GM21526 (cell line): Measurements from ENCODE around the gene CXCL5.
"Not testable (repeated sequence)": the region's sequence is repeated elsewhere in the genome, so short reads cannot be mapped to it uniquely, and the experiment has no call there.

Source experiments
- ATAC-seq: cut with Tn5 transposase; IDR thresholded peaks from one replicate; pipeline ENCODE4 v1.9.1; 2021; ENCODE audit warnings: moderate library complexity; ENCODE audit not compliant: unreplicated experiment, low FRiP score

CXCL5 gene

GRCh38 chr4:74016068-74016467 lies 17.6 kb upstream of the CXCL5 start:
- no peak for ATAC-seq

GRCh38 chr4:74015126-74015780 lies 16.8 kb upstream of the CXCL5 start:
- no peak for ATAC-seq

GRCh38 chr4:74014332-74014731 lies 15.9 kb upstream of the CXCL5 start:
- ATAC-seq, result no peak

GRCh38 chr4:74013264-74013663 lies 14.8 kb upstream of the CXCL5 start:
- no peak for ATAC-seq

- ATAC-seq, result no peak
Measured at GRCh38 chr4:74012130-74012529, 13.7 kb upstream of the CXCL5 start.

DNA sequence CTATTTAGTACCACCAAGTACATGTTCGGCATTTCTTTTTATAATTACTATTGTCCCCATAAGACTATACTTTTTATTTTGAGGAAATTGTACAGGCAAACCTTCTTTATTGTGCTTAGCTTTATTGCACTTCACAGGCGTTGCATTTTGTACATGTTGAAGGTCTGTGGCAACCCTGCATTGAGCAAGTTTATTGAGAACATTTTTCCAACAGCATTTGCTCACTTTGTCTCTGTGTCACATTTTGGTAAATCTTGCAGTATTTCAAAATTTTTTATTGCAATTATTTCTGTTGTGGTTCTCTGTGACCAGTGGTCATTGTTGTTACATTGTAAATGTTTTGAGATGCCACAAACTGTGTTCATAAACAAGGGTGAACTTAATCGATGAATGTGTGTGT lies 10.8 kb upstream of the CXCL5 start:
- no peak for ATAC-seq

DNA sequence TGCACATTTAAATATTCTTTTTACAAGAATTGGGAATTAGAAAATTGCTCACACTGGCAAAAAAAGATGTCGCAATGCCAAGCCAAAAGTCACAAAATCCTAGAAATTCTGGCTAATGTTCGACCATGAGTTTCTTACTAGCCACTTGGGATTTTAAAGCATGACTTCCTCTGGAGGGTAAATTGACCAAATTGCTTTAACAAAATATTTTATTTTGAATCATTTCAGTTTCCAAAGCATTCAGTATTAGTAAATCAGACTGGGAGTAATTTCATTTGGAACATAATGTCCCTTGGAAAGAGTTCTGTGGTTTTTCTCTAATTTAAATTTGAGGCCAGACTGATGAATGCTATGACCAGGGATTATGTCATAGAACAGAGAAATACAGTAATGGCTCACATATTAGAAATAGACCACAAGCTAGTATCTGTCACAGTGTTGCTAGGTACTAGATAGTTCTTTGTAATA lies 7.6 kb upstream of the CXCL5 start:
- ATAC-seq, result no peak

GRCh38 chr4:74005528-74005927 lies 7.1 kb upstream of the CXCL5 start:
- no peak for ATAC-seq

GRCh38 chr4:74004668-74005067 lies 6.2 kb upstream of the CXCL5 start:
- no peak for ATAC-seq

- ATAC-seq, result no peak
Measured at GRCh38 chr4:74000301-74000700, 1.8 kb upstream of the CXCL5 start.

DNA sequence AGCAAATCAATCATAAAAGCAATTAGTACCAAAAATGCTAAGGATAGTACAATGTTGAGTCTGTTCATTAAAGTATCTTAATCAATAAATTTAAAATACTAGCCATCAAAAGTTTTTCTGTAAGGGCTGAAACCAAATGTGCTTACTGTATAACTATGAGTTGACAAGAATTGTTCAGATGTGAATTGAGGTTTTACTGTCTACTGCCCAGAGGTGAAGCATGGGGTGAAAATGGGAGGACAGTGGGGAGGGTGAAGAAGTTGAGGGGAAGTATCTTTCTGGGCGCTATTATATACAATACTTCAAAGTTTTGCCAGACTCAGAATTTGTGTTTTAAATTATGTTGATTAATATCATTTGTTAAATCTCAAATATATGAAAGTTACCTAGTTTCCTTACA lies 6.4 kb downstream of the CXCL5 start:
- no peak for ATAC-seq

GRCh38 chr4:73991742-73992000 lies 6.8 kb downstream of the CXCL5 start:
- ATAC-seq, result no peak

GRCh38 chr4:73990988-73991741 lies 7.3 kb downstream of the CXCL5 start:
- no peak for ATAC-seq

DNA sequence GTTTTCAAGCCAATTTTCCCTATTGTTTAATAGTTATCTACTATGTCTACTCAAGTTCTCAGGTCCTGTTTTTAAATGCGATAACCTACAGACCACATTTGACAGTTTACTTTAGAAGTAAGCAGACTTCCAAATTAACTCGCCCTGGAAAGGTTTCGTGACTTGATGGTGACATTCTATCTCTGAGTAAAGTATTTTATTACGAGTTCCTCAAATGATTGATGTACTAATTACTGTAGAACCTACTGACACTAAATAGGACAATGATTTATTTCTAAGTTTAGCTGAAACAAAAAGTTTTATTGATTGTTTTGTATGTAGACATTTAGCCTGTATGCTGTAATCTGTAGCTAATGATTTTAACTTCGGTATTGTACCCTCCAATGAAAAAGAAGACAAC lies 8.5 kb downstream of the CXCL5 start:
- no peak for ATAC-seq

GRCh38 chr4:73989031-73989430 lies 9.4 kb downstream of the CXCL5 start:
- ATAC-seq, result no peak

GRCh38 chr4:73988061-73988460 lies 10.4 kb downstream of the CXCL5 start, which contains the start of gene PPBP:
TSS of gene PPBP (minus strand) at chr4:73988190. CDS start at chr4:73988103, 87 bp downstream.
- no peak for ATAC-seq

GRCh38 chr4:73985528-73985852 lies 13.0 kb downstream of the CXCL5 start:
- ATAC-seq, result no peak

- no peak for ATAC-seq
Measured at GRCh38 chr4:73984736-73985527, 13.5 kb downstream of the CXCL5 start.

DNA sequence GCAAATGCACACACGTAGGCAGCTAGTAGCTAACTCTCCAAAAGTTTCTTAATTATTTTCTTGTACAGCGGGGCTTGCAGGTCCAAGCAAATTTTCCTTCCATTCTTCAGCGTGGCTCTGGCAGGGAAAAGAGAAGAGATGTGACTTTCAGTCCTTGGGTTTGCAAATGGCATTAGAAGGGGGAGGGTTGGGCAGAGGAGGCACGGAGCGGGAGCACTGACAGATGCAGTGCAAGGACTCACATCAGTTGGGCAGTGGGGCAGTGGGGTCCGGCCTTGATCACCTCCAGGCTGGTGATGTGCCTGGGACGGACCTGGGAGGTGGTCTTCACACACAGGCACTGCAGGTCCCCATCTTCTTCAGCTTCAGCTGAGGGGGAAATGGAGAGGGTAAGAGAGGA lies 17.3 kb downstream of the CXCL5 start:
- ATAC-seq, result not testable (repeated sequence)

DNA sequence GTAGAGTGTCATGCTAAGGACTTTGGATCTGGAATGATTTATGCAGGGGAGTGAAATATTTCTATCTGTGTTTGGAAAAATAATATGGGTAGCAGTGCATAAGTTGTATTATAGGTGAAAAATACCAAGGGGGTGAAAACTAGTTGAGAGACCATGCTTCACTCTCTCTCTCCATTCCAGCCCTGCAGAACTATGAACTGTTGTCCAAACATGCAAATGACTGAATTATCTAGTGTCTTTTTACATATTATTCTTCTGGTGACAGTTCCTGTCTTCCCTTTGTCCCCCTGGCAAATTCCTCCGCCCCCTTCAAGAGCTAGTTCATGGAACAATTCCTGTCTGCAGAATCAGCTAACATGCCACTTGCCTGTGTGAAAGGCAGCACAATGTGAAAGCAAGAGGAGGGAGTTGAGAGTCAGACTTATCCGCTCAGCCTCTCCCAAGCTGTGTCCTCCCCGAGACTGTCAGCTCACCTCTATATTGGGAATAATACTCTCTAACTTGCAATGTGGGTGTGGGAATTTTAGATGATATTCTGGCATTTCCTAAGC lies 19.0 kb downstream of the CXCL5 start:
- no peak for ATAC-seq

GRCh38 chr4:73978886-73979285 lies 19.6 kb downstream of the CXCL5 start:
- ATAC-seq, result no peak
